HG02973 (cell line): ENCODE data around the gene PLPPR2.
"Not testable (repeated sequence)": the region's sequence is repeated elsewhere in the genome, so short reads cannot be mapped to it uniquely, and the experiment has no call there.

Experiments used
- ATAC-seq: cut with Tn5 transposase; IDR thresholded peaks from one replicate; pipeline ENCODE4 v1.9.1; 2021; ENCODE audit warnings: moderate library complexity; ENCODE audit not compliant: unreplicated experiment

Gene PLPPR2

DNA sequence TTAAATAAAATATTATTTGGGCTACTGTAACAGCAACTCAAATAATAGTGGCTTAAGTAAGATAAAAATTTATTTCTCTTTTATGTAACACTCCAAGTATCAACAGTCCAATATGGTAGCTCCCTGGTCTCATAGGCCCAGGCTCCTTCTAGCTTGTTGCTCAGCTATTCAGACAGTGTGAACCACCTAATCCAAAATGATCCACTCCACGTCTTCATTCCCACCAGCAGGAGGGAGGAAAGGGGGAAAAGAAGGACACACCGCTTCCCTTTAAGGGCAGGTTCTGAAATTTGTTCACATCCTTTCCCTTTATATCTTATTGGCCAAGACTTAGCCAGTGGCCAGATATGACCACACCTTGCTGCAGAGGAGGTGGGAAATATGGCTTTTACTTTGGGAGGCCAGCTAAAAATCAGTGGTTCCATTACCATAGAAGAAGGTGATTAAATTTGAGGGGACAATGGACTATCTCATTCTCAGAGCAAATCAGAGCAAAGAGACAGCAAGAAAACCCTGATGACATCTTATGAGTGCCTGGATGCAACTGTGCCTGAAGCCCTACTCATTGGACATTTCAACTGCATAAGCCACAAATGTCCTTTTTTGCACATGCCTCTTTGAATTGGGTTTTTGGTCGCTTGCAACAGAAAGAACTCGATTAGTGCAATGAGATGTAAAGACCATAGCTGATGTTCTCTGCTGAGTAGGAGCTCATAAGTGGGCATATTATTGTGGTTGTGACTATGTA, 35.9 kb downstream of the PLPPR2 start:
- ATAC-seq = no peak

DNA sequence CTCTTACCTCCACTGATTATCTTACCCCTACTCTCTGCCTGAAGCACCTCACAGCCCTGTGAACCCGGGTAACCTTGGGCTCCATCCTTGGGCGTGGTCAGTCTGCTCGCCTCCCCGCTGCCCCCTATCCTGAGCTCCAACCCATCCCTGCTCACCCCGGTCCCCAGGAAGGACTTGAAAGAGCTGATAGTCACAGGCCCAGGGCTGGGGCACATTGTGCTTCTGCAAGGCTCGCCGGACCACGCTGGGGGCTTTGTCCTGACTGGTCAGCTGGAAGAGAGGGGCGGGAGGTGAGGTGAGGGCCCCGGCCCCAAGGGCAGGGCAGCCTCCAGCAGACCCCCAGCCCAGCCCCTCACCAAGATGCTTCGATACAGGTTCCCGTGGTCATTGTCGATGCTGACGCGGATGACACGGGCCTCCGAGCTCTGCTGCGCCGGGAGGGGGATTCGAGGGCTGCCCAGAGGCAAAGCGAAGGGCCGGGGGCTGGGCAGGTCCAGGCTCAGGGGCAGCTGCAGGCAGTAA, 41.9 kb downstream of the PLPPR2 start:
- no peak for ATAC-seq

DNA sequence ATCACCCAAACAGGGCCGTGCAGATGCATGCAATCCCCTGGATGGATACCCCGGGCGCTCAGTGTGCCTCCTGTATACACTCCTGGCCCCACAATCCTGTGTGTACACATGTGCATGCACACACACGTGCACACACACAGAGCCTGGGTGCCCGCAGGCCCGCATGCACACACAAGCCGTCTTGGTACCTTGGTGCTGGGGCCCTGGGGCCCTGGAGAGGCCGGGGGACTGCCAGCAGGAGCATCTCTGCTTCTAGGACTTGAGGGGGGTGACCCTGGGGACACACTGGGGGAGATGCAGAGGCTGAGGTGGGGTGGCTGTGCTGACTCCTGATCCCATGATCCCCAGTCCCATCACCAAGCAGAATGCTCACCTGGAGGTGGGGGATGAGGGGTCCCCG, 44.4 kb downstream of the PLPPR2 start:
- no peak for ATAC-seq

DNA sequence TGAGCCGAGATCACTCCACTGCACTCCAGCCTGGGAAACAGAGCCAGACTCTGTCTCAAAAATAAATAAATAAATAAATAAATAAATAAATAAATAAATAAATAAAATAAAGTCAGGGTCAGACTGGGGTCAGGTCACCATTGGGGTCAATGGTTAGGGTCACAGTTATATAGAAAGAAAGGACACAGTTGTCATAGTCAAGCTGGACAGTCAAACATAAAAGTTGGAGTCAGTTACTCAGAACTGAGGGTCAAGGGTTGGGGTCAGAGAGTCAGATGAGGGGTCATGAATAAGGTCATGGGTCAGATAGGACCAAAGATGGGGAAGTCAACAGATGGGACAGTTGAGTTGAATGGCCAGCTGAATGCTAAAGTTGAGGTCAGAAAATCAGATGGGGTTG, 45.6 kb downstream of the PLPPR2 start:
- no peak for ATAC-seq

DNA sequence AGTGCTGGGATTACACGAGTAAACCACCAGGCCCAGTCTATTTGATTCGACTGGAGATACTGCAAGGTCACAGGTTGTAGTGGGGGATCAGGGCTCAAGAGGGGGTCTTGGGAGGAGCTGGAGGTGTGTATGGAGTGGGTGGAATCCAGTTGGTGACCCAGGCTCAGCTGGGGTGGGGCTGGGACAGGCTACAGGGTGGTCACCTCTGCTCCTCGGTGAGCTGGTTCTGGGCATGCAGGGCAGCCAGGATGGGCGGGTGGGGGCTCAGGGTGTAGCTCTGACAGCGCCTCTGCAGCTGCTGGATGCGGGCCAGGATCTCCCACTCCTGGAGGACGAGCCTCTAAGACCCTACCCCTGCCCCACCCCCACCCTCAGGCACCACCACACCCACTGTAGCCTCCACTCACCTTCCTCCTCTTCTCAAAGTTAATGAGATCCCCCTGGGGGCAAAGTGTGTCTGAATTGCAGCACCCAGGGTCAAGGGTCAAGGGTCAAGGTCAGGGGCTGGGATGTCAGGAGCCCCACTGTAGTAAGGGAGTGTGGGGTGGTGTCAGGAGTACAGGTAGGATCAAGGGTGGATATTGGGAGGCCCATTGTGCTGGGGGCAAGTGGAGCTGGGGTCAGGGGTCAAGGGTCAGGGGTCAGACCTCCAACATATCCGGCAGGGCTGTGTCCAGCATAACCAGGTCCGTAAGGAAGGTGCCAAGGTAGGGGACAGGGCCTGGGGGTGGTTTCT, 46.7 kb downstream of the PLPPR2 start:
- no peak for ATAC-seq

DNA sequence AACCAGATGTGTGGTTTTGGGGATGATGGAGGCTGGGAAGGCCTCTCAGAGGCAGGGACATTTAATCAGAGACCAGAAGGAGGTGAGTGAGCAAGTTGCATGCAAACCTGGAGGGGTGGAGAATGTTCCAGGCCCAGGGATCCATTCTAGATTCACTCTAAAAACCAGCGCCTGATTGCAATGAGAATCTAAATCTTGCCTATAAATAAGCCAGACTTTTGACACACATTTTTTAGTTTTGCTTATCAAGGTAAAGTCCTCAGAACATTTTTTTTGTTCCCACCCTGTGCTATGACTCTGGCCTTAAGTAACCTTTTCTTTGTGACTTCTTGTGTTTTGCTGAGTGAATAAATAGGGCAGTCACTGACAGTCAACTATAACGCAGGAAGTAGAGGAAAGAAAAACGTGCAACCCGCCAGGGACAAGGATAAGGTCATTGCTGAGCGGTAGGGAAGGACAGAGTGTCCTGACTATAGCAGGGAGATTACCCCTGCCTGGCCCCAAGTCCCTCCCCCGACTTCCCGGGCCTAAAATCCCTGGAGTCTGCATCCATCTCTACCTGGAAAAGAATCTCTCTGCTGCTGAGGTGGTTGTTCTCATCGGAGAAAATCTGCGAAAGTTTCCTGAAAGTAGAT, 49.5 kb downstream of the PLPPR2 start:
- no peak for ATAC-seq

DNA sequence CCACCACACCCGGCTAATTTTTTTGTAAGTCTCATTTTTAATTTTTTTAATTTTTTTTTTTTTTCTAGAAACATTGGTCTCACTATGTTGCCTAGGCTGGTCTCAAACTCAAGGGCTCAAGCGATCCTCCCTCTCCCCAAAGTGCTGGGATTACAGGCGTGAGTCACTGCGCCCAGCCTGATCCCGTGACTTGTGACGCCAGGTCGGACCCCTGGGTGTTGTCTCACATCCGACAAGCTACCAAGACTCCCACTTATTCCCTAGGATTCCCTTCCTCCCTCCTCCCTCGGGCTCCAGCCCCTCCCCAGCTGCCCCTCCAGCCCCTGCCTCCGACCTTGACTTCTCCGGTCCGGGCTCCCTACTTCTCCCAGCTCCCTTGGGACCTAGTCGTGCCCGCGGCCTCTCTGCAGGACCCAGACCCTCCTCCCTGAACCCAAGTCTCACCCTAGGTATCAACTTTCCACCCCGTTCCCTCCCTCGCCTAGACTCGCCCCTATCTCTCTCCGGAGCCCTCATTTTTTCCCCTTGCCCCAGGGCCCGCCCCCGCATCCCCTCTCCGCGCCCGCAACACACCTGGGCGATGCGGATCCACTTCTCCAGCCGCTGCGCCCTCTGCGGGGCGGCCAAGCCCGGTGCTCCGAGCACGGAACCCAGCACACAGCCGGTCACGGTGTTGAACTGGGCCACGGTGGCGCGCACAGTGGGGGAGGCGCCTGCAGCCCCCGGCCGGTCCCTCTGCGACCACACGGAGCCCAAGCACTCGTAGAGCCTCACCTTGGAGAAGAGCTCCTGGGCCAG, 50.8 kb downstream of the PLPPR2 start:
- ATAC-seq = no peak

DNA sequence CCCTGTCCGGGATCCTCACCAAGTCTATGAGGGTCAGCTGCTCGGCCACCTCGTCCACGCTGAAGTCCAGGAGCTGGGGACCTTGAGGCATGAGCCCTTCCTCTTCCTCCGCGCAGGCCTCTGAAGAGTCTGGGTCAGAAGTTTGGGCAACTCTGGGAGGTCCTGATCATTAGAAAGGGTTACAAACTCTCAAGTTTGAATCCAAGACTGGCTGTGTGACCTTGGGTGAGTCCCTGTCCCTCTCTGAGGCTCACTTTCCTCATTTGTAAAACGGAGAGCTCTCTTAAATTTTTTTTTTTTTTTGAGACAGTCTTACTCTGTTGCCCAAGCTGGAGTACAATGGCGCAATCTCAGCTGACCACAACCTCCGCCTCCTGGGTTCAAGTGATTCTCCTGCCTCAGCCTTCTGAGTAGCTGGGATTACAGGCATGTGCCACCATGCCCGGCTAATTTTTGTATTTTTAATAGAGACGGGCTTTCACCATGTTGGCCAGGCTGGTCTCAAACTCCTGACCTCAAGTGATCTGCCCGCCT, 51.5 kb downstream of the PLPPR2 start:
- not testable (repeated sequence) for ATAC-seq

DNA sequence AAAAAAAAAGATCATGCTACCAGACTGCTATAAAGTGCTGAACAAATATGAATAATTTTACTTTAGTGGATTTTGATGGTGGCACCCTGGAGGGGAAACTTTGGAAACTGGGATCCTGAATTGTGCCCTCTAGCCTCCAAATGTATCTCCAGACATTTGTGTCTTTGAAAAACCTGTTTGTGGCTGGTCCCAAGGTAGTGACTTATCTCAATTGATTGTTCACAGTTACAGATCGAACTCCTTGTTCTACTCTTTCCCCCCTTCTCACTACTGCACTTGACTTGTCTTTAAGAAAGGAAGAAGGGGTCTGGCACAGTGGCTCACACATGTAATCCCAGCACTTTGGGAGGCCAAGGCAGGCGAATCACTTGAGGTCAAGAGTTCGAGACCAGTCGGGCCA, 53.4 kb downstream of the PLPPR2 start:
- no peak for ATAC-seq

DNA sequence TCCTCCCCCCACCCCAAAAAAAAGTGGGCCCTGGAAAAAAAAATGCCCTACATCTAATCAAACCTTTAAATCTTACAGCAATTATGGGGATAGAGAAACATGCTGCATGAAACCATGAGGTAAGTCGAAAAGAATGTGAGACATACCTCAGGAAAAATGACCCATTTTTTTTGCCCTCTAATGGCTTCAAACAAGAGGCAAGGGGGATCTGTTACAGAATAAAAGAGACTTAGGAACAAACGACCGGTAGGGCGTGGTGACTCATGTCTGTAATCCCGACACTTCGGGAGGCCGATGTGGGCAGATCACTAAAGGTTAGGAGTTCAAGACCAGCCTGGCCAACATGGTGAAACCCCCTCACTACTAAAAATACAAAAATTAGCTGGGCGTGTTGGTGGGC, 55.5 kb downstream of the PLPPR2 start:
- no peak for ATAC-seq

DNA sequence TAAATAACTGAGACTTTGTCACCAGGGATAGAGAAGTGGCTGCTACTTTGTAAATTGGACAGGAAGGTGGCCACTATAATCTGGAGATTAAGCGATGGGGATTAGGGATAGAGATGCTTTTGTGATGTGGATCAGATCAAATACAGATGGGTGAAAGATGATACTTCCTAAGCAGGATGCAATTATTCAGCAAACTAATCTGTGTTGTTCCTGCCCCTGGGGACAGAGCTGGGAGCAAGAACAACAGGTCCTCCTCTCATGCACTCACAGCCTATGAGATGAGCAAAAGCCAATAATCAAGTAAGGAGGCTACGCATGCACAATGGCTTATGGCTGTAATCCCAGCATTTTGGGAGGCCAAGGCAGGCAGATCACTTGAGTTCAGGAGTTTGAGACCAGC, 59.3 kb downstream of the PLPPR2 start:
- no peak for ATAC-seq
